HG02970 (cell line): ENCODE measurements around the gene TMEM229A.
"Not testable (repeated sequence)": the region's sequence is repeated elsewhere in the genome, so short reads cannot be mapped to it uniquely, and the experiment has no call there.

ENCODE experiments used
- ATAC-seq: cut with Tn5 transposase; IDR thresholded peaks from one replicate; pipeline ENCODE4 v1.9.1; 2021; ENCODE audit warnings: mild to moderate bottlenecking, moderate library complexity, moderate number of reproducible peaks; ENCODE audit not compliant: unreplicated experiment, low FRiP score

The TMEM229A gene

DNA sequence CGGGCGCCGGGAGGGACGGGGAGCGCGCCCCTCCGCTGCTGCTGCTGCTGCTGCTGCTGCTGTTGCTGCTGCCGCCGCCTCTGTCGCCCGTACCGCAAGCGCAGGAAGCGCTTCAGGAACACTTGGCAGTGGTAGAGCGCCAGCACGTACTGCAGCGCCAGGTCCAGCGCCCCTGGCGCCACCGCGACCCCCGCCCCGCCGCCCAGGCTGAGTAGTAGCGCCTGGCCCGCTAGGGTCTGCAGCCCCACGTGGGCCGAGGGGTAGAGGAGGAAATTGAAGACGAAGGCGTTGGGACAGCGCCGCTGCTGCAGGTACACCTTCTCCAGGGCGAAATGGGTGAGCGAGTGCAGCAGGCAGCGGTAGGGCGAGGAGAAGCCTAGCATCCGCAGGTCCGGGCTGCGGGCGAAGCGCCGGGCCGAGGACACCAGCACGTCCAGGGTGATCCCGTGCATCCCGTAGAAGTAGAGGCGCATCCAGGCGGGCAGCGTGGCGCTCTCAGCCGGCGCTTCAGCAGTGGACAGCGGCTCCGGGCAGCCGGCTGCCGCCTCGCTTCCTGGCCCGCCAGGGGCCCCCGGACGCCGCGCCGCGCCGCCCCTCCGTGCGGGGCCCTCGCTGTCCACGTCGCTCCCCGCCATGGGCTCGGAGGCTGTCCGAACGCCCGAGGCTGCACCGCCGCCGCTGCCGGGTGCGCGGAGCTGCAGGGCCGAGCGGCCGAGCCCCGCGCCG is at the start of gene TMEM229A:
TSS of gene TMEM229A (minus strand) at position 699 of the 726 bp plus-strand sequence. CDS start at position 635, 64 bp downstream.
- no peak for ATAC-seq

DNA sequence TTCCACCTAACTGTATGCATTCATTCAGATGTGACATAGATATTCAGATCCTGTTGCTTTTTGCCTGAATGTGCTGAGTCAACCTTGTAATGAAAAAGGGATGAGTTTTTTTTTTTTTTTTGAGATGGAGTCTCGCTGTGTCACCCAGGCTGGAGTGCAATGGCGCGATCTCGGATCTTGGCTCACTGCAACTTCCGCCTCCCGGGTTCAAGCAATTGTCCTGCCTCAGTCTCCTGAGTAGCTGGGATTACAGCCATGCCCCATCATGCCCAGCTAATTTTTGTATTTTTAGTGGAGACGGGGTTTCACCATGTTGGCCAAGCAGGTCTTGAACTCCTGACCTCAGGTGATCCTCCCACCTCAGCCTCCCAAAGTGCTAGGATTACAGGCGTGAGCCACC is 49.4 kb upstream of the TMEM229A start:
- not testable (repeated sequence) for ATAC-seq

DNA sequence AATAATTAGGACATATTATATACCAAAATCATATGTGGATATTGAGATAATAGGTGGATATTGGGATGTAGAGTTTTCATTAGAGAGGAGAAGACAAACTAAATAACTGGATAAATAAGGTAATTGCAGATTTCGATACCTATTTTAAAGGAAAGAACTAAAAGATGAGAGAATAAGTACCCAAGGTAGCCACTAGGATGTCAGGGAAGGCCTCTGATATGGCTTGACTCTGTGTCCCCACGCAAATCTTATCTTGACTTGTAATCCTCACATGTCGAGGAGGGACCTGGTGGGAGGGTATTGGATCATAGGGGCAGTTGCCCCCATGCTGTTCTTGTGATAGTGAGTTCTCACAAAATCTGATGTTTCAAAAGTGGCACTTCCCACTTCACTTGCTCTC is 44.7 kb upstream of the TMEM229A start:
- no peak for ATAC-seq

DNA sequence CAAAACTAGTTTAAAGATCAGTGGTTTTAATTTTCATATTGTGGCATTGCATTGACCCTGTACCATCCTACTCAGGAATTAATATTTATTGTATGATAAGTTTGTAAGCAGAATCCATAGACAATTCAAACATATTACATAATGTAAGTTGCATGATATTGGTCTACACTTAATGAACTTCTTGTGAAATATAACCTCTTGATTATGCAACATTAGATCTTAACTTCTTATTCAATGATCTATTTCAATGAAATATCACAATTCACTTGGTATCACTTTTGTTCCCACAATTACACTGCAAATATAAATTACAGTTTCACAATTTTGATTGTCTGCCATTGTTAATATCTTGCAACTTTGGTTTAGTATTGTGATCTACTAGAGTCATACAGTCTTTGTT is 44.0 kb upstream of the TMEM229A start:
- no peak for ATAC-seq

- ATAC-seq = no peak
Observed at GRCh38 chr7:124074007-124074406, 41.1 kb upstream of the TMEM229A start.

DNA sequence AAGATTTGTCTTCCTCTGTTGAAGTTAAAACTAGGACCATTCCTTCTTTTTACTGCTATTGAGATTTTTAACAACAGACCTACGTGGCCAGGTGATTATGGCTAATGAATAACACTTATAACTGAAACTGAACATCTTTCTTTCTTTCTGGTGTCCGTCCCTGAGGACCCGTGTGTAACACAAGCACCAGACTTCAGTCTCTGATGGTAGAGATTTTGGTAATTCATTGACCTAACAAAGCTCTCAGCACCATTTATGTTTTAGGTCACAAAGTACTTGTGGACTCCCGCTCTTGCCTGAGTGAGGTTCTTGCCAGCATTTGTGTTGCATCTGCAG is 40.4 kb upstream of the TMEM229A start:
- no peak for ATAC-seq

DNA sequence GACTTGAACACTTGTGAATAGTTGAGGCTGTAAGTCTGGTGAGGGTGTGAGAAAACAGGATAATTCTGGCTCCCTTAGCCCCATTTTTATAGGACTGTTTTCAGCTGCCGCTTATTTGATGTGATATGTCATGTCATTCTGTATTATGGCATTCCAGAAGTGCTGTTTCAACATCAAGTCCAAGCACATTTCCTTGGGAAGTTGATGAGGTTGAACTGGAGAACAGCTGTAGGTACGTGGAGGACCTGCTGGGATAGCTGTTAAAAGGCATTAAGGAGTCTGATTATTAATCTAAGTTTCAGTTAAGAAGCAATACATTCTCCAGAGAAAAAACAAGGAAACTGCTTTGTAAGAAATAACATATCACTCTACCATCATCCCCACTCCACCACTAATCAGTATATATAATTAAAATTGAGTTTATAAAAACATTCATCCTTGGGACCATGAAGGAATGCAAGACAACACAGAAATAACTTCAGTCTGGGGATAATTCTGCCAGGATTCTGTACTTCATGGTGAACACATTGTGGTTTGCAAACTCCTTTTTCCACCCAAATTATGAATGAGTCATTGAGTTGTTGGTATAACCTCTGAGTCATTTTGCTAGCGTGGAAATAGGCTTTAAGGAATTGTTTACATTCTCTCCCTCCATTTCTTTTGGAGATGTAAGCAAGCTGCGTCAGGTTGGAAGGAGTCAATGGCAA is 39.9 kb upstream of the TMEM229A start:
- no peak for ATAC-seq

DNA sequence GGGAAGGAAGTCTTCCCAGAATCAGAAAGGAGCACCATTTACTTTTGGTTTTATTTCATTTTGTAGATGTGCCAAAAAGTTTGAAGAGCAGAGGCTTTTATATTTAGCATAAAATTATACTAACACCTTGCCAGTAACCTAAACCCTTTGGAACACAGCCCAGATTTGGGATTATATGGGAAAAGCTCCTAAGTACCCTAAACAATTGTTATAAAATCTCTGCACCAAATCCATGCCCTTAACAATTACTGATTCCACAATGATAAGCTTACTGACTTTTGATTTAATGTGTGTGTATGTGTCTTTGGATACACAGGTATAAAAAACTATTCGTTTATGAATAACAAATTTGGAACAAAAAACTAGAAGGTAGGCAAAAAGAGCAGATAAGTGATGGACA is 39.0 kb upstream of the TMEM229A start:
- no peak for ATAC-seq

DNA sequence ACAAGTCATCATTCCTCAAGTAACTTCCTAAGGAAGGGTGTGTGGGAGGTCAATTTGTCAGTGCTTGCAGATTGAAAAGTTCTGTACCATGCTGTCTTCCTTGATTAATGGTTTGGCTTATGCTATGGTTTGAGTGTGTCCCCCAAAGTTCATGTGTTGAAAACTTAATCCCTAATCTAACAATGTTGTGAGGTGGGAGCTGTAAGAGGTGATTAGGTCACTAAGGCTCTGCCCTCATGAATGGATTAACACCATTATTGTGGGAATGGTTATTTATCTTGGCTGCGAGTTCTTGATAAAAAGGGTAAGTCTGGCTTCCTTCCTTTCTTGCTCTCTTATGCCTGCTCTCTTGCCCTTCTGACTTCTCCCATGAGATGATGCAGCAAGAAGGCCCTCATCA is 29.3 kb upstream of the TMEM229A start:
- ATAC-seq = no peak

DNA sequence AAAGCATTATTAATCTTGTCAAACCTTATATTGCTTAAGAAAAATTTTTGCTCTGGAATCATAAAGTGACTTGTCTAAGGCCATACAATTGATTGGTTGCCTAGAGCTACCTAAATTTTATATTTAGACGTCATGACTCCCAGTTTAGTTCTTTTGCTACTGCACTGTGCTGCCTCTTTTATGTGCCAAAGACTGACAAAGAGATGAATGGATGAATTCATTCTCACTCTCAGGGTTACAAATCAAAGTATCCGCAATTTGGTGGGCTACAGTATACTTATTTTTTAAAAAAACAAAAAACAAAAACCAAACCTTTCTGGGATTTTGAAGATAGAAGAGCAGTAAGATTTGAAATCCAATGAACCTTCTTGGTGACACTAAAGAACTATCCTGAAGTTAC is 27.7 kb upstream of the TMEM229A start:
- ATAC-seq = no peak

GRCh38 chr7:124059375-124059774 is 26.5 kb upstream of the TMEM229A start:
- peak; percentile 98 for ATAC-seq

DNA sequence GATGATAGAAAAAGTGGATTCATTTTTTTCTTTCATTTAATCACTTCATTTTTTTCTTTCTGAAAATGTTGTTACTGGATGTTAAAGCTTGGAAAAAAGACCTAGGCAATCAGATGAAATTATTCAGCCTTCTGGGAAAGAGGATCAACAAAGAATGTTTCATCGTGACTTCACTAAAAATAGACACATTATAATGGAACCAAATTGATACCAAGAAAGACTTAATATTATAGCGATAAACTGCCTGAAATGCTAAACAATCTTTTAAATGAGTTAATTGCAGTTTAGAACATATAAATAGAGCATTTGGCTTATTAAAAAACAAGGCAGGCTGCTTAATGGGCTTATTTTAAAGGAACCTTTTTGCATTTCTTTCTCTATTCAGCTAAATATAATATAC is 25.6 kb upstream of the TMEM229A start:
- ATAC-seq = no peak

DNA sequence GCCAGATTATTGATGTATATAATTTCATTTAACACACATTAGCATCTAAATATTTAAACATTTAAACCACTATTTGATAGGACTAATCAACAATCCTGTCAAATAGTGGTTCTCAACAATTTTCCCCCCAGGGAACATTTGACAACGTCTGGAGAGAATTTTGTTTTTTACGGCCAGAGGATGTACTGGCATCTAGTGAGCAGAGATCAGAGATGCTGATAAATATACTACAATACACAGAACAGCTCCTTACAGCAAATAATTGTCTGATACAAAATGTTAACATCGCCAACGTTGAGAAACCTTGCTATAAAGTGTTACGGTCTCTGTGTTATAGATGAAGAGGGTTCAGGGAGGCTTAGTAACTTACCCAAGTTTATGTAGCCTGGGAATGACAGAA is 25.0 kb upstream of the TMEM229A start:
- ATAC-seq = no peak

DNA sequence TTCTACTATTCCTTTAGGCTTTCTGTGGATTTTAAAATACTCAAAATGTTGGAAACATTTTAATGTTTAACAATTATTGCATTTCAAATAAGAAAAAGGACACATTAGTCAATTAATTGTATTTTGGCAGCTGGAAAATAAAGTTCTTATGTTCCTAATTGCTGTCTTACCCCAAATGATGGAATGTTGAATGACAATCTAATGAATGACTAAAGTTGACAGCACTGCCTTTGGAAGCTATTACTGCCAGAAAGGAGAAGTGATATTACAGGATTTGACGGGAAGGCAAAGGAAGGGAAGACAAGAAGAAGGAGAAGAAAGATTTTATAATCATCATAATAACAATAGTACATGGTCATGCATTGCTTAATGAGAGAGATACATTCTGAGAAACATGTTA is 23.4 kb upstream of the TMEM229A start:
- ATAC-seq = no peak

DNA sequence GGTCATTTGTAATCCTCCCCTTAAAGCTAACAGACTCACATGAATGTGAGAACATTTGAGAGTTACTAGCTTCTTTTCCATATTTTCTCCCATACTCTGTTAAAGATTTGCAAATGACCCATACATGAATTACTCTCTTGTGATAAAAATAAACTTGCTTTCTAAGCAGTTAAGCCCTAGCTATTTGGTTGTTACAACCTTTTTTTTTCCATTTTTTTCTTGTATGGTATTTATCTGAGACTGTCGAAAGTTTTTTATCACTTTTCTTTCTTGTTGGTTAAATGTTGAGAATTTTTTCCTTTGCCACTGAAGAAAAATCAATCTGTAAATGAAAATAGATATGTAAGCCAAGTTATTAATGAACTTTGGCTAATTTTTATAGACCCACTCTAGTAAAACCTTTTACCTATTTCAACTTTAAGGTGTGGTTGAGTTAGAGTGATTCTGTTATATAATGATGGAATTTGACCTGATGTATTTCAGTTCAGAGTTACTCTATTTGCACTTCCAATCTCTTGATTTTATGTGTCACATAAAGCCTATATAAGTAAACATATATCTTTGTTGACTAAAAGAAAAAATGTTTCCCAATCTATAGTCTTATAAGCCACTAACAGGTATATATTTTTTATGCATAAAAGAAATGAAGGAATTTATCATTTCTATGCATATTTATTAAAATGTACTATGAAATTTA is 19.0 kb upstream of the TMEM229A start:
- ATAC-seq = no peak

DNA sequence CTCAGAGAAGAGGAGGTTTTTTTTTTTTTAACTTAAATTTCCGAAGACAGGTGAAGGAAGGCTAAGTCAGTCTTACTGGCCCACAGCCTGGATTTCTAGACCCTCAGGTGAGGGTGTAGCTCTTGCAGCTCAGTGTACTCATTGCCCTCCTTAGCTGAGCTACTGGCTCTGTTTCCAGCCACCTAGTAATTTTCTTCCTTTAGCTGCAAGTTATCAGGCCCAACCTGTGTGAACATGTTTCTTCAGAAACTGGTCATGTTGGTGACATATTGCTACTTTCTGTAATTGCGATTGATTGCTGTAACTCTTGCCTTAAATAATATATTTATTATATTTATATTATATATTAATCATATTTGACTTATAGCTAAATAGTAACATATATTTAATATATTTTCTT is 10.0 kb upstream of the TMEM229A start:
- no peak for ATAC-seq

GRCh38 chr7:124041439-124041838 is 8.6 kb upstream of the TMEM229A start:
- ATAC-seq = no peak

GRCh38 chr7:124037902-124038301 is 5.0 kb upstream of the TMEM229A start:
- not testable (repeated sequence) for ATAC-seq

DNA sequence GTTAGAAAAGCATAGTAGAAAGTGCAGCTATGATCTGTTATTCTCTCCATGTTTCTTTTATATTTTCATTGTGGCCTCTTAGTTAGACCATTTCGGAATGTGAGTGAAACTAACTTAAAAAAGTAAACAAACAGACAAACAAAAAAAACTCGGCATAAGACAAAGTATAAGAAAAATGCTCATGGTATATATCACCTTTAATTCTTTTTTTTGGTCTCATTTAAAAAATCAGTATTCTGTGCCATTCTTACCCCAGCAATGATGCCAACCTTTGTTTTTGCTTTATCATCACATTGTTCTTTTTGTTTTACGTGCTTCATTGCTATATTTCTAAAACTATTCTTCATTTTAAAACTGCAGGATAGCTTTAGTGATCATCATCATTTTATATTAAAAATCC is 2.8 kb upstream of the TMEM229A start:
- ATAC-seq = no peak

DNA sequence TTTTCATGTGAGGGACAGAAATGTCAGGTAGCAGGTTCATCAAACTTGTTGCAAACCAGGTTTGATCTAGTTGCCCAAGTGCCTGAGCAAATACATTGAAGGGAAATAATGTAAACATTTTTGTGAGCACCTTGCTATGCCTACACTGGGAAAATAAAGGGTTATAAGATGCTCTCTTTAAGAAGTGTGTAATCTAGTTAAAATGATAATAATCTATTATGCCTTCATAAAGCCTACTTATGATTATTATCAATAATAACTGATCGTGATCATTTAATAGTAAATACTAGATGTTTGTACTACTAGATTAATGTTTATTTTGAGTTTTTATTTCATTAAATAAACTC is 1.9 kb upstream of the TMEM229A start:
- no peak for ATAC-seq

GRCh38 chr7:124033807-124034753 is 1.2 kb upstream of the TMEM229A start:
- ATAC-seq = no peak
